HepG2 (cell line): ENCODE results near the gene BHLHA9. TPM values are rescaled to one million over a fixed set of nuclear protein-coding genes. Genes with fewer than 3 reads are reported as not detected.

Source experiments
- ATAC-seq: fragments of 200-7000 bp; cut with Tn5 transposase; 3 replicates; pipeline ENCODE4 v1.9.1; 2020; ENCODE audit warnings: mild to moderate bottlenecking, moderate library complexity
- BruUV-seq: library from RNA; stranded (reverse); fragments of 400-500 nt; replicated peaks from 2 replicates; lab custom pipeline; 2021; lab: Mats Ljungman, UMichigan
- CTCF ChIA-PET: fragments of 300-600 bp; formaldehyde crosslinking; extraction: SDS; loops from one replicate; lab custom pipeline; 2021; ENCODE audit warnings: low total read pairs, inconsistent platforms, low intra/inter-chr PET ratio; lab: Yijun Ruan, JAX
- POLR2A ChIA-PET: fragments of 350-600 bp; sonication (Branson Sonifier 250); formaldehyde crosslinking; loops from one replicate; lab custom pipeline; 2020; ENCODE audit warnings: antibody characterized with exemption, inconsistent platforms; lab: Yijun Ruan, JAX
- DNase-seq: peaks from one replicate; pipeline ENCODE4 v3.0.0-alpha.2; 2015; ENCODE audit warnings: low spot score
- FAIRE-seq: peaks from 3 replicates; lab custom pipeline; 2011; peaks lifted over from hg19 to GRCh38; lab: Jason Lieb, UNC
- H2AFZ ChIP-seq: one replicate; pipeline ENCODE4 v1.6.1; 2011; ENCODE audit warnings: low read length, inconsistent platforms
- H3K27ac ChIP-seq: fragments of 300-600 bp; 3 replicates; pipeline ENCODE4 v1.8.0; 2011; ENCODE audit warnings: mixed run types, mild to moderate bottlenecking, mixed read lengths, low read length, inconsistent platforms; ENCODE audit not compliant: insufficient read depth; ENCODE audit errors: extremely low read length
- H3K27me3 ChIP-seq, 2 experiments: fragments of 200-600 bp in 1 of 2; 2 replicates in 1 of 2; 3 replicates in 1 of 2; pipeline versions ENCODE4 v1.6.0 to v1.8.0; 2011; ENCODE audit warnings: low read length in 2 of 2, mild to moderate bottlenecking in 2 of 2, moderate library complexity in 2 of 2, inconsistent platforms in 1 of 2; ENCODE audit not compliant: insufficient read depth in 2 of 2, control insufficient read depth in 1 of 2
- H3K36me3 ChIP-seq, 2 experiments: fragments of 200-600 bp in 1 of 2; replicated peaks in 1 of 2; 2 replicates in 1 of 2; 3 replicates in 1 of 2; pipeline versions ENCODE4 v1.5.1 to v1.8.0; 2011; ENCODE audit warnings: low read length in 2 of 2, inconsistent platforms in 1 of 2; ENCODE audit not compliant: insufficient read depth in 2 of 2, control insufficient read depth in 1 of 2
- H3K4me1 ChIP-seq: 2 replicates; pipeline ENCODE4 v1.5.1; 2012; ENCODE audit warnings: low read length, inconsistent platforms; ENCODE audit not compliant: insufficient read depth
- H3K4me2 ChIP-seq: 2 replicates; pipeline ENCODE4 v1.6.0; 2011; ENCODE audit warnings: low read depth, low read length, inconsistent platforms
- H3K4me3 ChIP-seq, 3 experiments: fragments of 200-600 bp in 1 of 3; sonication (generic), shearing (Covaris generic) in 1 of 3; replicated peaks in 1 of 3; 2 replicates each; pipeline ENCODE4 v1.5.1; 2011 to 2016; ENCODE audit warnings: low read length in 3 of 3, inconsistent platforms in 2 of 3, low read depth in 2 of 3, mild to moderate bottlenecking in 2 of 3, control low read depth in 1 of 3, mixed read lengths in 1 of 3; ENCODE audit not compliant: insufficient read depth in 1 of 3
- H3K79me2 ChIP-seq: one replicate; pipeline ENCODE4 v1.6.1; 2011; ENCODE audit warnings: low read length, inconsistent platforms; ENCODE audit not compliant: insufficient read depth
- H3K9ac ChIP-seq: 2 replicates; pipeline ENCODE4 v1.6.0; 2011; ENCODE audit warnings: mild to moderate bottlenecking, low read depth, low read length, inconsistent platforms; ENCODE audit not compliant: insufficient read depth
- H3K9me3 ChIP-seq: 2 replicates; pipeline ENCODE4 v1.5.1; 2012; ENCODE audit warnings: mild to moderate bottlenecking, low read length
- H4K20me1 ChIP-seq: 2 replicates; pipeline ENCODE4 v1.6.0; 2011; ENCODE audit warnings: inconsistent platforms, mild to moderate bottlenecking, low read length, moderate library complexity; ENCODE audit not compliant: insufficient read depth
- DRAP1 ChIP-seq: IDR thresholded peaks from 2 replicates; pipeline ENCODE4 v1.6.1; 2016; ENCODE audit warnings: missing genetic modification reagents, missing compliant biosample characterization
- GTF3A ChIP-seq: sonication (generic); formaldehyde crosslinking; conservative IDR thresholded peaks from 2 replicates; pipeline ENCODE4 v1.4.0; 2020; ENCODE audit warnings: mild to moderate bottlenecking, missing genetic modification reagents
- HMG20B ChIP-seq: conservative IDR thresholded peaks from 2 replicates; pipeline ENCODE4 v1.6.1; 2016; ENCODE audit warnings: missing genetic modification reagents, missing compliant biosample characterization
- KLF9 ChIP-seq: IDR thresholded peaks from 2 replicates; pipeline ENCODE4 v1.6.1; 2016; ENCODE audit warnings: low read depth
- PHF8 ChIP-seq: sonication (generic); formaldehyde crosslinking; IDR thresholded peaks from 2 replicates; pipeline ENCODE4 v1.5.0; 2020; ENCODE audit warnings: missing genetic modification reagents
- SSRP1 ChIP-seq: IDR thresholded peaks from 2 replicates; pipeline ENCODE4 v1.6.1; 2016; ENCODE audit warnings: control low read depth
- STAG1 ChIP-seq: sonication (generic); formaldehyde crosslinking; IDR thresholded peaks from 2 replicates; pipeline ENCODE4 v1.4.0; 2020; ENCODE audit warnings: missing genetic modification reagents
- SUZ12 ChIP-seq: fragments of 150-350 bp; IDR thresholded peaks from 2 replicates; pipeline ENCODE4 v1.6.1; 2014; ENCODE audit warnings: low read depth, low read length
- ZNF17 ChIP-seq: sonication (generic); formaldehyde crosslinking; IDR thresholded peaks from 2 replicates; pipeline ENCODE4 v1.5.0; 2020; ENCODE audit warnings: mild to moderate bottlenecking, missing genetic modification reagents
- ZNF235 ChIP-seq: sonication (generic); formaldehyde crosslinking; IDR thresholded peaks from 2 replicates; pipeline ENCODE4 v1.8.1; 2023; ENCODE audit warnings: mild to moderate bottlenecking, missing genetic modification reagents, borderline replicate concordance
- ZNF619 ChIP-seq: sonication (generic); formaldehyde crosslinking; IDR thresholded peaks from 2 replicates; pipeline ENCODE4 v1.4.0; 2020; ENCODE audit warnings: mild to moderate bottlenecking, missing genetic modification reagents
- ZNF7 ChIP-seq: IDR thresholded peaks from 2 replicates; pipeline ENCODE4 v1.6.1; 2016; ENCODE audit warnings: missing biosample characterization, missing genetic modification reagents
- WGBS: methylation state at CpG from one replicate; pipeline ENCODE4 v1.1.6; 2017; ENCODE audit warnings: low lambda C conversion rate; 5-methylcytosine and 5-hydroxymethylcytosine counted together
- in situ Hi-C: cut with HindIII; loops from 2 replicates; pipeline ENCODE4 v1.10.0; 2017; ENCODE audit warnings: low pct_unique_long_range_greater_than_20kb; ENCODE audit not compliant: extremely low pct_ligation_motif_present
- intact Hi-C: fragments of 100-400 bp; cut with micrococcal nuclease; formaldehyde crosslinking; loops from one replicate; pipeline ENCODE4 v1.10.0; 2022; ENCODE audit not compliant: unreplicated experiment
- polyA plus RNA-seq, 8 experiments: library from polyadenylated mRNA; depleted of rRNA in 3 of 8; stranded (reverse) in 7 of 8; unstranded in 1 of 8; fragments of >200 nt; fragmentation: Illumina TruSeq in 4 of 8; extraction: Trizol in 4 of 8; gene quantifications; 2 replicates each; pipeline versions ENCODE4 v1.2.1 to v1.2.3, GENCODE V29; 2011 to 2016; ENCODE audit warnings: low read depth in 4 of 8, missing spikeins in 1 of 8, mixed read lengths in 1 of 8; ENCODE audit not compliant: insufficient read depth in 1 of 8
- total RNA-seq, 5 experiments: library from RNA; depleted of rRNA; stranded (reverse); fragments of >200 nt; fragmentation: Illumina TruSeq; extraction: Trizol; gene quantifications; 2 replicates each; pipeline ENCODE4 v1.2.3, GENCODE V29; 2016; ENCODE audit warnings: low read depth in 1 of 5
- TF ChIP-seq, protein P1 (sequence below): sonication (generic); formaldehyde crosslinking; IDR thresholded peaks from 2 replicates; pipeline ENCODE4 v1.9.0; 2022; ENCODE audit warnings: low read depth, missing genetic modification reagents
- TF ChIP-seq, protein P2 (sequence below): sonication (generic); formaldehyde crosslinking; IDR thresholded peaks from 2 replicates; pipeline ENCODE4 v1.5.1; 2020; ENCODE audit warnings: missing genetic modification reagents, mild to moderate bottlenecking, borderline replicate concordance
- TF ChIP-seq, protein P3 (sequence below): IDR thresholded peaks from 2 replicates; pipeline ENCODE4 v1.6.1; 2012; ENCODE audit warnings: low read depth, low read length, improper control_type of control experiment

Gene BHLHA9
- total and polyA plus RNA-seq, 2 of the 13 experiments (the other 11 are each of a cell fraction or from before 2014, with no cell fraction given), result not detected

DNA sequence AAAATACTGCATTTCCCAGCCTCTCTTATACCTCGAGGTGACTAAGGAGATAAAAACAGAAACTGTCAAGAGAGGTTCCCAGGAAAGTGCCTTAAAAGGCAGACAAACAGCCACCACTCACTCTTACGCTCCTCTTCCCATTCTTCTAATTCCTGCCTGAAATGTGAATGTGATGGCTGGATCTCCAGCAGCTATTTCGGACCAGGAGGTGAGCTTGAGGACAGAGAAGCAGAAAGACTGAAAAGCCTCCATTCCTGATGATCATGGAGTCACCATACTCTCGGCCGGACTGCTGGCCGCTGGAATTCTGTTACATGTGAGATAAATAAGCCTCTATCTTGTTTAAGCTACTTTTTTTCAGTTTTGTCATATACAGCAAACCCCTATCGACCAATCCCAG is 49.0 kb upstream of the BHLHA9 start:
- CTCF ChIA-PET, result no interaction called here
- TF ChIP-seq HMG20B (CRISPR knock-in tag) (no peak), DRAP1 (no peak), SUZ12 (no peak), ZNF17 (no peak), ZNF7 (CRISPR knock-in tag) (no peak), KLF9 (CRISPR knock-in tag) (no peak), PHF8 (CRISPR knock-in tag) (no peak), ZNF235 (CRISPR knock-in tag) (no peak), SSRP1 (no peak), STAG1 (CRISPR knock-in tag) (no peak), GTF3A (CRISPR knock-in tag) (no peak), ZNF619 (CRISPR knock-in tag) (no peak)
- TF ChIP-seq, protein P1, sequence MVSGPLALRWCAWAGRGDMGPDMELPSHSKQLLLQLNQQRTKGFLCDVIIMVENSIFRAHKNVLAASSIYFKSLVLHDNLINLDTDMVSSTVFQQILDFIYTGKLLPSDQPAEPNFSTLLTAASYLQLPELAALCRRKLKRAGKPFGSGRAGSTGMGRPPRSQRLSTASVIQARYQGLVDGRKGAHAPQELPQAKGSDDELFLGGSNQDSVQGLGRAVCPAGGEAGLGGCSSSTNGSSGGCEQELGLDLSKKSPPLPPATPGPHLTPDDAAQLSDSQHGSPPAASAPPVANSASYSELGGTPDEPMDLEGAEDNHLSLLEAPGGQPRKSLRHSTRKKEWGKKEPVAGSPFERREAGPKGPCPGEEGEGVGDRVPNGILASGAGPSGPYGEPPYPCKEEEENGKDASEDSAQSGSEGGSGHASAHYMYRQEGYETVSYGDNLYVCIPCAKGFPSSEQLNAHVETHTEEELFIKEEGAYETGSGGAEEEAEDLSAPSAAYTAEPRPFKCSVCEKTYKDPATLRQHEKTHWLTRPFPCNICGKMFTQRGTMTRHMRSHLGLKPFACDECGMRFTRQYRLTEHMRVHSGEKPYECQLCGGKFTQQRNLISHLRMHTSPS (CRISPR knock-in tag), result no peak
- TF ChIP-seq, protein P2, sequence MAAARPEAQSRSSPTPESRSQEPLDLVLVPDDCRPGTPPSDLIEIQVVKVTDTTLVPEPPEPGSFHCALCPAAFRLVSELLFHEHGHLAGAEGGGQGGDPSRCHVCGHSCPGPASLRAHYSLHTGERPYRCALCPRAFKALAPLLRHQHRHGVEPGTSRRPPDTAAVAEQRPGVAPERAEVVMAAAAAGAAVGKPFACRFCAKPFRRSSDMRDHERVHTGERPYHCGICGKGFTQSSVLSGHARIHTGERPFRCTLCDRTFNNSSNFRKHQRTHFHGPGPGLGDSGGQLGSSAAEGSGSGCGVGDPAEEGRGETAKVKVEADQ, result no peak
- TF ChIP-seq, protein P3, sequence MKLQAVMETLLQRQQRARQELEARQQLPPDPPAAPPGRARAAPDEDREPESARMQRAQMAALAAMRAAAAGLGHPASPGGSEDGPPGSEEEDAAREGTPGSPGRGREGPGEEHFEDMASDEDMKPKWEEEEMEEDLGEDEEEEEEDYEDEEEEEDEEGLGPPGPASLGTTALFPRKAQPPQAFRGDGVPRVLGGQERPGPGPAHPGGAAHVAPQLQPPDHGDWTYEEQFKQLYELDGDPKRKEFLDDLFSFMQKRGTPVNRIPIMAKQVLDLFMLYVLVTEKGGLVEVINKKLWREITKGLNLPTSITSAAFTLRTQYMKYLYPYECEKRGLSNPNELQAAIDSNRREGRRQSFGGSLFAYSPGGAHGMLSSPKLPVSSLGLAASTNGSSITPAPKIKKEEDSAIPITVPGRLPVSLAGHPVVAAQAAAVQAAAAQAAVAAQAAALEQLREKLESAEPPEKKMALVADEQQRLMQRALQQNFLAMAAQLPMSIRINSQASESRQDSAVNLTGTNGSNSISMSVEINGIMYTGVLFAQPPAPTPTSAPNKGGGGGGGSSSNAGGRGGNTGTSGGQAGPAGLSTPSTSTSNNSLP, result no peak

More for the DNA sequence above, 49.0 kb upstream of the BHLHA9 start:
- no peaks in the 10 kb centered on the region for H3K36me3 ChIP-seq
- POLR2A ChIA-PET, result no interaction called here
- no peaks in the 10 kb centered on the region for H3K9me3 ChIP-seq
- no TSS peak for BruUV-seq
- no peak for FAIRE-seq
- intact Hi-C loops, result no loop called here
- 12% methylated on average over 7 of the region's 7 CpGs for WGBS
- H3K4me1 ChIP-seq, result no peaks in the 10 kb centered on the region
- no peak overlapping the region for H3K27ac ChIP-seq
- H2AFZ ChIP-seq, result no peak overlapping the region
- H3K79me2 ChIP-seq, result no peaks in the 10 kb centered on the region
- peaks cover 2 to 42% of the 10 kb centered on the region in 2 experiments; a peak in 4 of 5 replicates for H3K27me3 ChIP-seq
- in situ Hi-C loops, result no loop called here
- no peak overlapping the region for H3K9ac ChIP-seq
- H3K4me2 ChIP-seq, result no peak overlapping the region
- DNase-seq, result no peak
- no peak for ATAC-seq
- H3K4me3 ChIP-seq, result no peak overlapping the region
- no peaks in the 10 kb centered on the region for H4K20me1 ChIP-seq
